ENCODE results near the gene RHBDF2. TPM values are rescaled to one million over a fixed set of nuclear protein-coding genes. Genes with fewer than 3 reads are reported as not detected.

RHBDF2 gene
- total RNA-seq, 1 donor from 2014 or later = 34.6 TPM

- Histone ChIP-seq H3K4me3 (no peak overlapping the region), H3K9me3 (no peaks in the 10 kb centered on the region), H3K36me3 (peaks cover 0 to 11% of the 10 kb centered on the region in 2 donors), H3K4me1 (no peaks in the 10 kb centered on the region), H3K27me3 (no peaks in the 10 kb centered on the region), H3K27ac (no peak overlapping the region)
- DNase-seq (ENCODE audit: extremely low spot score in 2 of 2) = no peak
- TF ChIP-seq POLR2AphosphoS5 (IDR thresholded peaks at IDR 0.05; ENCODE audit: insufficient read depth in 1 of 2, low read depth in 1 of 2) = no peak
- no peak for TF ChIP-seq POLR2A (IDR thresholded peaks at IDR 0.05)
- TF ChIP-seq CTCF (IDR thresholded peaks at IDR 0.05) = no peak
- intact Hi-C loops (cut with DNase I) = loop anchor here (10.0 kb wide), 1 partner anchor 75 kb away; the partner anchor contains the start of gene PRCD
These were observed 31.9 kb downstream of the RHBDF2 start for GRCh38 chr17:76469076-76469990.

GRCh38 chr17:76468634-76469010 is 32.6 kb downstream of the RHBDF2 start:
- H3K27me3 ChIP-seq = no peaks in the 10 kb centered on the region
- H3K9me3 ChIP-seq = no peaks in the 10 kb centered on the region
- intact Hi-C loops (cut with DNase I) = loop anchor here (10.0 kb wide), 1 partner anchor 76 kb away; the partner anchor contains the start of gene PRCD
- no peaks in the 10 kb centered on the region for H3K4me1 ChIP-seq
- H3K4me3 ChIP-seq = no peak overlapping the region
- H3K36me3 ChIP-seq = peaks cover 0 to 11% of the 10 kb centered on the region in 2 donors
- no peak overlapping the region for H3K27ac ChIP-seq
- DNase-seq (ENCODE audit: extremely low spot score in 2 of 2) = no peak
- TF ChIP-seq POLR2A (IDR thresholded peaks at IDR 0.05) = no peak
- no peak for TF ChIP-seq POLR2AphosphoS5 (IDR thresholded peaks at IDR 0.05; ENCODE audit: insufficient read depth in 1 of 2, low read depth in 1 of 2)
- no peak for TF ChIP-seq CTCF (IDR thresholded peaks at IDR 0.05)

- Histone ChIP-seq H3K36me3 (peaks cover 0 to 11% of the 10 kb centered on the region in 2 donors), H3K9me3 (no peaks in the 10 kb centered on the region), H3K27ac (no peak overlapping the region), H3K27me3 (no peaks in the 10 kb centered on the region), H3K4me3 (no peak overlapping the region), H3K4me1 (no peaks in the 10 kb centered on the region)
- no peak for TF ChIP-seq CTCF (IDR thresholded peaks at IDR 0.05)
- TF ChIP-seq POLR2A (IDR thresholded peaks at IDR 0.05) = no peak
- no peak for TF ChIP-seq POLR2AphosphoS5 (IDR thresholded peaks at IDR 0.05; ENCODE audit: insufficient read depth in 1 of 2, low read depth in 1 of 2)
- DNase-seq (ENCODE audit: extremely low spot score in 2 of 2) = no peak
- intact Hi-C loops (cut with DNase I) = loop anchor here (10.0 kb wide), 1 partner anchor 77 kb away; the partner anchor contains the start of gene PRCD
These were observed 33.2 kb downstream of the RHBDF2 start for GRCh38 chr17:76467809-76468633.

- no peak within 1 kb of the TSS for H3K4me3 ChIP-seq
- H3K9me3 ChIP-seq = no peaks in the 10 kb centered on the region
- no peak for DNase-seq (ENCODE audit: extremely low spot score in 2 of 2)
- H3K27ac ChIP-seq = no peak within 1 kb of the TSS
- H3K27me3 ChIP-seq = no peaks in the 10 kb centered on the region
- no peaks in the 10 kb centered on the region for H3K4me1 ChIP-seq
- TF ChIP-seq POLR2A (IDR thresholded peaks at IDR 0.05) (no peak), CTCF (IDR thresholded peaks at IDR 0.05) (no peak), POLR2AphosphoS5 (IDR thresholded peaks at IDR 0.05; ENCODE audit: insufficient read depth in 1 of 2, low read depth in 1 of 2) (no peak)
- intact Hi-C loops (cut with DNase I) = loop anchor here (10.0 kb wide), 1 partner anchor 77 kb away; the partner anchor contains the start of gene PRCD
- peaks cover 0 to 6% of the 10 kb centered on the region in 2 donors for H3K36me3 ChIP-seq
These were observed 33.9 kb downstream of the RHBDF2 start, which contains the start of gene AANAT for GRCh38 chr17:76467366-76467765. Gene AANAT (plus strand): TSS chr17:76467603. CDS start chr17:76468747, 1,144 bp downstream.
